Nephron progenitor cell (in vitro differentiated cells): Measurements from ENCODE around the gene CLEC18A.

ENCODE experiments used
- DNase-seq: peaks from one replicate; pipeline ENCODE4 v3.0.0; 2021
- H3K27ac Mint-ChIP-seq: 2 replicates; pipeline ENCODE4 v1.8.0; 2021; ENCODE audit warnings: mild to moderate bottlenecking, moderate library complexity, mixed read lengths
- H3K27me3 Mint-ChIP-seq: 2 replicates; pipeline ENCODE4 v1.8.0; 2021; ENCODE audit warnings: mild to moderate bottlenecking, low read depth, mixed read lengths; ENCODE audit not compliant: poor library complexity
- H3K36me3 Mint-ChIP-seq: 2 replicates; pipeline ENCODE4 v1.8.0; 2021; ENCODE audit warnings: low read depth, mixed read lengths
- H3K4me1 Mint-ChIP-seq: 2 replicates; pipeline ENCODE4 v1.8.0; 2021; ENCODE audit warnings: mixed read lengths
- H3K4me3 Mint-ChIP-seq: 2 replicates; pipeline ENCODE4 v1.8.0; 2021; ENCODE audit warnings: mild to moderate bottlenecking, moderate library complexity, mixed read lengths
- H3K9me3 Mint-ChIP-seq: 2 replicates; pipeline ENCODE4 v1.8.0; 2021; ENCODE audit warnings: mild to moderate bottlenecking, moderate library complexity, mixed read lengths
- TF ChIP-seq, protein P1 (sequence below): fragments of 200-600 bp; sonication (generic); IDR thresholded peaks from 2 replicates; pipeline ENCODE4 v1.5.0; 2021; ENCODE audit warnings: antibody characterized with exemption

The CLEC18A gene

GRCh38 chr16:69909760-69910159 lies 41.4 kb upstream of the CLEC18A start:
- Mint-ChIP-seq H3K36me3 (peaks cover 47% of the 10 kb centered on the region), H3K4me3 (no peak overlapping the region), H3K27ac (no peak overlapping the region), H3K4me1 (peaks cover 8% of the 10 kb centered on the region), H3K9me3 (peaks cover 5% of the 10 kb centered on the region), H3K27me3 (no peaks in the 10 kb centered on the region)
- TF ChIP-seq, protein P1, sequence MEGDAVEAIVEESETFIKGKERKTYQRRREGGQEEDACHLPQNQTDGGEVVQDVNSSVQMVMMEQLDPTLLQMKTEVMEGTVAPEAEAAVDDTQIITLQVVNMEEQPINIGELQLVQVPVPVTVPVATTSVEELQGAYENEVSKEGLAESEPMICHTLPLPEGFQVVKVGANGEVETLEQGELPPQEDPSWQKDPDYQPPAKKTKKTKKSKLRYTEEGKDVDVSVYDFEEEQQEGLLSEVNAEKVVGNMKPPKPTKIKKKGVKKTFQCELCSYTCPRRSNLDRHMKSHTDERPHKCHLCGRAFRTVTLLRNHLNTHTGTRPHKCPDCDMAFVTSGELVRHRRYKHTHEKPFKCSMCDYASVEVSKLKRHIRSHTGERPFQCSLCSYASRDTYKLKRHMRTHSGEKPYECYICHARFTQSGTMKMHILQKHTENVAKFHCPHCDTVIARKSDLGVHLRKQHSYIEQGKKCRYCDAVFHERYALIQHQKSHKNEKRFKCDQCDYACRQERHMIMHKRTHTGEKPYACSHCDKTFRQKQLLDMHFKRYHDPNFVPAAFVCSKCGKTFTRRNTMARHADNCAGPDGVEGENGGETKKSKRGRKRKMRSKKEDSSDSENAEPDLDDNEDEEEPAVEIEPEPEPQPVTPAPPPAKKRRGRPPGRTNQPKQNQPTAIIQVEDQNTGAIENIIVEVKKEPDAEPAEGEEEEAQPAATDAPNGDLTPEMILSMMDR = no peak
- no peak for DNase-seq

GRCh38 chr16:69910964-69911363 lies 40.2 kb upstream of the CLEC18A start:
- peaks cover 4% of the 10 kb centered on the region for H3K4me1 Mint-ChIP-seq
- H3K36me3 Mint-ChIP-seq = peaks cover 37% of the 10 kb centered on the region
- TF ChIP-seq, protein P1 = no peak
- H3K27me3 Mint-ChIP-seq = peaks cover 3% of the 10 kb centered on the region
- H3K9me3 Mint-ChIP-seq = peaks cover under 1% of the 10 kb centered on the region
- DNase-seq = no peak
- H3K27ac Mint-ChIP-seq = peak overlapping the region; percentile 2
- no peak overlapping the region for H3K4me3 Mint-ChIP-seq

- Mint-ChIP-seq H3K27me3 (peaks cover 8% of the 10 kb centered on the region), H3K9me3 (no peaks in the 10 kb centered on the region), H3K4me1 (peaks cover 29% of the 10 kb centered on the region), H3K36me3 (peaks cover 23% of the 10 kb centered on the region), H3K4me3 (peak overlapping the region; percentile 17), H3K27ac (peak overlapping the region; percentile 50)
- TF ChIP-seq, protein P1 = no peak
- no peak for DNase-seq
Measured at GRCh38 chr16:69916462-69916861, 34.7 kb upstream of the CLEC18A start.

DNA sequence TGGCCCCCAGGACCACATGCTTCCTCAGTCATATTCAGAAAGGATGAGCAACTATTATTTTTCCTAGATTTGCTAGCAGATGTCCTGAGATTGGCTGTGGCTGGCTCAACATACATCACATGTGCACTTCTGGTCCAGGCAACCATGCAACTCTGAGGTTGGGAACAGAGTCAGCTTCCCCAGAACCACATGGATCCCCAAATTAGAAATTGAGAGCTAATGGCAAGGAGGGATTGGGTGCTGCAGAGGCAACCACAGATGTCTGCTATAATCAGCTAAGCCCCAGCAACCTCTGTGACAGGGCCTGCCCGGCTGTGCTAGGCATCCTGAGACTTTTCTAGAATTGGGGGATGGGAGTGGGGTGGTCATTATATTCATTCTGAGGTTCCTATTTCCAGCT lies 33.8 kb upstream of the CLEC18A start:
- Mint-ChIP-seq H3K9me3 (no peaks in the 10 kb centered on the region), H3K36me3 (peaks cover 27% of the 10 kb centered on the region), H3K27me3 (peaks cover 9% of the 10 kb centered on the region), H3K4me1 (peaks cover 32% of the 10 kb centered on the region), H3K27ac (peak overlapping the region; percentile 23), H3K4me3 (no peak overlapping the region)
- TF ChIP-seq, protein P1 = no peak
- no peak for DNase-seq

DNA sequence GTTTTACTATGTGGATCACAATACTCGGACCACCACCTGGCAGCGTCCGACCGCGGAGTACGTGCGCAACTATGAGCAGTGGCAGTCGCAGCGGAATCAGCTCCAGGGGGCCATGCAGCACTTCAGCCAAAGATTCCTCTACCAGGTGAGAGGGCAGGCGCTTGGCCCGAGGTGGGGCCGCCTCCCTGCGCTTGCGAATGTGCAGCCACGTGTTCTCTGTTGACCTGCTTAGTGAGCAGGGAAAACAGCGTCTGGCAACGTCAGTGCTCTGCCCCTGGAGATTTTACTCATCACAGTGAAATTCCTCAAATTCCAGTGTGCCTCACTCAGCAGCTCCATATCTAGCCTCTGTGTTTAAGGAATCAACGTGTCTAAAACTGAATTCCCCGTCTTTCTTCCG lies 33.4 kb upstream of the CLEC18A start:
- H3K27ac Mint-ChIP-seq = peak overlapping the region; percentile 82

DNA sequence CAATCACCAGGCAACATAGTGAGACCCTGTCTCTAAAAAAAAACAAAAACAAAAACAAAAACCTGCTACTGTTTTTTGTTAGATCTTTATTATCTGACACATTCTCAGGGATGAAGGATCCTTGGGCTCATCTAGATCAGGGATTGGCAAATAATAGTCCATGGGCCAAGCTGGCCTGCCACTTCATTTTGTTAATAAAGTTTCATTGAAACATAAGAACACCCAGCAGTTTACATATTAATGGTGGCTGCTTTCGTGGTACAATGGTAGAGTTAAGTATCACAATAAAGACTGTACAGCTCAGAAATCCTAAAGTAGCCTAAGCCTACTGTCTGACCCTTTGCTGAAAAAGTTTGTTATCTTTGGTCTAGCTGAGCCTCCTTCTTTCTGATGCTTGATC lies 32.9 kb upstream of the CLEC18A start:
- peak overlapping the region; percentile 34 for H3K4me3 Mint-ChIP-seq
- H3K9me3 Mint-ChIP-seq = no peaks in the 10 kb centered on the region
- H3K4me1 Mint-ChIP-seq = peaks cover 38% of the 10 kb centered on the region
- peaks cover 9% of the 10 kb centered on the region for H3K27me3 Mint-ChIP-seq
- H3K36me3 Mint-ChIP-seq = peaks cover 29% of the 10 kb centered on the region
- DNase-seq = no peak
- H3K27ac Mint-ChIP-seq = peak overlapping the region; percentile 86
- TF ChIP-seq, protein P1 = no peak

More for the DNA sequence above, 33.4 kb upstream of the CLEC18A start:
- DNase-seq = peak; percentile 45
- Mint-ChIP-seq H3K27me3 (peaks cover 9% of the 10 kb centered on the region), H3K4me3 (peak overlapping the region; percentile 34), H3K36me3 (peaks cover 29% of the 10 kb centered on the region), H3K4me1 (peaks cover 35% of the 10 kb centered on the region), H3K9me3 (no peaks in the 10 kb centered on the region)
- TF ChIP-seq, protein P1 = no peak
